GM12801 (cell line): ENCODE measurements around the gene ZNF165.

Experiments used
- TF ChIP-seq, protein P1 (sequence below): IDR thresholded peaks from one replicate; pipeline ENCODE4 v1.5.1; 2011; ENCODE audit warnings: control low read depth; ENCODE audit not compliant: insufficient read length; ENCODE audit errors: extremely low read depth

Gene ZNF165

GRCh38 chr6:28080631-28081485 lies 490 bp downstream of the ZNF165 start:
- TF ChIP-seq, protein P1, sequence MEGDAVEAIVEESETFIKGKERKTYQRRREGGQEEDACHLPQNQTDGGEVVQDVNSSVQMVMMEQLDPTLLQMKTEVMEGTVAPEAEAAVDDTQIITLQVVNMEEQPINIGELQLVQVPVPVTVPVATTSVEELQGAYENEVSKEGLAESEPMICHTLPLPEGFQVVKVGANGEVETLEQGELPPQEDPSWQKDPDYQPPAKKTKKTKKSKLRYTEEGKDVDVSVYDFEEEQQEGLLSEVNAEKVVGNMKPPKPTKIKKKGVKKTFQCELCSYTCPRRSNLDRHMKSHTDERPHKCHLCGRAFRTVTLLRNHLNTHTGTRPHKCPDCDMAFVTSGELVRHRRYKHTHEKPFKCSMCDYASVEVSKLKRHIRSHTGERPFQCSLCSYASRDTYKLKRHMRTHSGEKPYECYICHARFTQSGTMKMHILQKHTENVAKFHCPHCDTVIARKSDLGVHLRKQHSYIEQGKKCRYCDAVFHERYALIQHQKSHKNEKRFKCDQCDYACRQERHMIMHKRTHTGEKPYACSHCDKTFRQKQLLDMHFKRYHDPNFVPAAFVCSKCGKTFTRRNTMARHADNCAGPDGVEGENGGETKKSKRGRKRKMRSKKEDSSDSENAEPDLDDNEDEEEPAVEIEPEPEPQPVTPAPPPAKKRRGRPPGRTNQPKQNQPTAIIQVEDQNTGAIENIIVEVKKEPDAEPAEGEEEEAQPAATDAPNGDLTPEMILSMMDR: no peak

- TF ChIP-seq, protein P1: no peak
Observed at GRCh38 chr6:28081486-28081751, 1.1 kb downstream of the ZNF165 start.

GRCh38 chr6:28082939-28083338 lies 2.6 kb downstream of the ZNF165 start:
- TF ChIP-seq, protein P1: no peak

GRCh38 chr6:28089054-28089453 lies 8.7 kb downstream of the ZNF165 start:
- TF ChIP-seq, protein P1: no peak

DNA sequence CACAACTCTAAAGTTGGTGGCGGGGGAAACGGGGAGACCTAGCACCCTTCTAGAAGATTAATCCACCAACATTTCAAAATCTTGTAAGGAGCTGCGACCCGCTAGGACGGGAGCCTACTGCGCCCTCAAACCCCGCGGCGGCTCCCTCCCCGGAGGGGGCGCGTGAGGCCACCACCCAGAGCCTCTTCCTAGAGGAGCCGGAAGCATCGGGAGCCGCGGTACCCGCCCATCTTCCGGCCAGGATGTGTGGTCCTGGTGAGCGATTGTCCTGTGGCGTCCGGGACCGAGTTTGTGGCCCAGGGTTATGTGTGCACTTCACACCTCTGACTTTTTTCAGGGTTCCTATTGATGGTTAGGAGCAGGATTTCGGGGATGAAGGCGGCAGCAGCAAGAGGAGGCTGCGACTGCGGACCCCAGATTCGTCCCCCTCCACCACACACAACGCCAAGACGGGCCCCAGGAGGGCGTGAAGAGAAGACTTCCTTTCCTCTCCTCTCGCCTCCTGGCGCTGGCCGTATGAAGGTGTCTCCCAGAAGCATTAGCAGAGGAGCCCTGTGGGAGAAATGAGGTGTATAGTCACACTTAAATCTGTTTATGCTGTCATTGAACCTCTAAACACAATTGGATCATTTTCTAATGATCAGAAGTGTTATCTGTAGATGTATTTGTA lies 10.7 kb downstream of the ZNF165 start:
- TF ChIP-seq, protein P1: no peak

- TF ChIP-seq, protein P1: no peak
Observed at GRCh38 chr6:28104392-28105244, 24.2 kb downstream of the ZNF165 start.

DNA sequence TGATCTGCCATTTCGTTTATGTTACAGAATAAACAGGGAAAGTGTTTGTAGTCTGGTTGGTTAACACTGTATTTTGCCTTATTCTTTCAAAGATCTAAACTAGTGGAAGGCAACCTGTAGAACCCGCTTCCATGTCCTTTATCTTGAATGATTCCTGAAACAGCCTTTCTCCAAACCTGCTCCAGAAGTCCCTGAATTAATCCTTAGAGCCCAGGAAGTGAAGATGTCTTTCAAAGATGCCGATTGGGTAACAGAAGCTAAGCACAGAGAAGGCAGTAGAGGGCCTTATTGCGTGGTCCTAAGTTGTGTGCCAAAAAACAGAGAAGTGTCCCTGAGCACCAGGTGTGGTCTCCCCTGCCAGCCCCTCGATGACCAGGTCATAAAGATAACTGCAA lies 24.9 kb downstream of the ZNF165 start:
- TF ChIP-seq, protein P1: no peak
